Measurements from ENCODE around the gene FNDC5.

The FNDC5 gene

DNA sequence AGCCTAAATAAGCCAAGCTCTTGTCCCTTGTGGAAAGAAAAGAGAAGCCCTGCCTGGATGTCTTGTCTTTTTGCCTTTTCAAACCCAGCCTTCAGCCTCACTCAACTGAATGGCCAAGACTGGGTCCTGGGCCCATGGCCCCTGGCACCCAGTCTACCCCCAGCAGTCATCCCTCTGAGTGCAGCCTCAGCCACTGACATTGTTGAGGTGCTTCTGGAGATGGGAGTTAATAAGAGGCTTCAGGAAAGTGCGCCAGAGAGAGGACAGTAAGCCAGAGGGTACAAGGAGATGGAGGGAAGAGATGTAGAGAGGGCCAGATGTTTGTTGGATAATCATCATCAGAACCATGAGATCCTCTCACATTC is 6.8 kb downstream of the FNDC5 start:
- DNase-seq: no peak

- DNase-seq: no peak
These were observed 7.4 kb downstream of the FNDC5 start for GRCh38 chr1:32863218-32863880.

DNA sequence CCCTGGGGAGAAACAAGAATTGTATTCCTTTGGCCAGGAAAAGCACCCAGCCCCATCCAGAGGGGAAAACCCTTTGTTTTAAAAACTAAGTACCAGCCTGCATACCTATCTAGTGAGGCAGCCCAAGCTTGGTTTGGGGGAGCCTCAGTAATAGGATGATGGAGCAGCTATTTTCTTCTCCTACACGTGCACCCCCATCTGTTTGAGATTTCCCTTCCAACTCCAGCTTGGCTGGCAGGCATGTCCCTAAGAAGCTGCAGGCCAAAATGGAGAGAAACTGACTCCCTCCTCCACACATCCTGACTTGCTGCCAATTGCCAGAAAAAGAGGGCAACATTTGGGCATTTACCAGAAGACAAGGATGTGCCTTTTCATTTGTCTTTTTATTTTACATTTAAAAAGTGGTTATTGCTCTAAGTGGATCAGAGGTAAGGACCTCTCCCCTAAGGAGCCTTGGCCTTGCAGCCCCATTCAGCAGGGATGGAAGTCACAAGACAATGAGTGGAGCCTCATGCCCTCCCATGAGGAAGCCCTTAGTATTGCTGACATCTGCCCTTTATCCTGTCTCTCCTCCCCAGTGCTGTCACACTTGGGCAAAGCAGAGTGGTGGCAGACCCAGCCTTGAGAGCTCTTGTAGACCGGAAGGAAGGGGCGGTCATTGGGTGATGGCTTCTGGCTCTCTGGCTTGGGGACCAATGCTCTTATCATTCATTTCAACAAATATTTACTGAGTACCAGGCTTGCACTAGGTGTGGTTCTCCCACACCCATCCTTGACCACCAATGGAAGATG is 8.6 kb downstream of the FNDC5 start:
- DNase-seq: no peak

DNA sequence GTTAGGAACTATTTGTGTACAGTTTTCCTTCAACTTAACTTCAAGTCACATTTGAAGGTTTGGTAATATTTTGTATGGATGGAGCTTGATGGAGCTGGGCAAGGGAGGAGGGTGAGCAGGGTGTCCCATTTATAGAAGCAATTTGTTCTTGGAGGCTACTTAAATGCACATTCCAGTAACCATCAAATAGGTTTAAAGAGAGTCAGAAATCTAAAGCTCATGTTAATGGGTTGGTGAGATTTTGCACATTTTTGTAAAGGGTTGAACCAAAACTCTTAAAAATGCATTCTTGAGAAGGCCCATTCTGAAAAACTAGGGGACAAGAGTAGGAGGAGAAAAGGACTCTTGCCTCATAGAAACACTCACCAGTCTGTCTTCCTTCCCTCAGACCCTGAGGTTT is 10.1 kb downstream of the FNDC5 start:
- DNase-seq: no peak

- DNase-seq: no peak
These were observed 10.8 kb downstream of the FNDC5 start for GRCh38 chr1:32859915-32860314.

GRCh38 chr1:32858791-32859190 is 11.9 kb downstream of the FNDC5 start:
- DNase-seq: no peak

DNA sequence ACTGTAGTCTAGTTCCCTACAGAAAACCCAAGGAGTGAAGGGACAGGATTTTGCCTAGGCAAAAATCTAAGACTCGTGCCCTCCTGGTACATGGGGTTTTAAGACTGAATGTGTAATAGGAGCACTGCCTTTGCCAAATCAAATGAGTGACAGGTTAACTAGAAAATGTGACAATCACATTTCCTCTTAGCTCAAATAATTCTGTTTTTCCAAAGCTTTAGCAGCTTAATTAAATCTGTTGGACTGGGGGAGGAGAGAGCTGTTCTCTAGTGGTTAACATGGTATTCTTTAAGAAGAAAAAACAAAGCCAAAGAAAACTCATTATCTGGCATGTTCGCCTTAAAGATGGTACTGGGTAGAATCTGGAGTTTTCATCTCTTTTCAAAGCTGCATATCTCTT is 12.6 kb downstream of the FNDC5 start:
- DNase-seq: no peak

- no peak for DNase-seq
These were observed 14.7 kb downstream of the FNDC5 start for GRCh38 chr1:32855861-32856617.

GRCh38 chr1:32848354-32849063 is 22.2 kb downstream of the FNDC5 start:
- no peak for DNase-seq

DNA sequence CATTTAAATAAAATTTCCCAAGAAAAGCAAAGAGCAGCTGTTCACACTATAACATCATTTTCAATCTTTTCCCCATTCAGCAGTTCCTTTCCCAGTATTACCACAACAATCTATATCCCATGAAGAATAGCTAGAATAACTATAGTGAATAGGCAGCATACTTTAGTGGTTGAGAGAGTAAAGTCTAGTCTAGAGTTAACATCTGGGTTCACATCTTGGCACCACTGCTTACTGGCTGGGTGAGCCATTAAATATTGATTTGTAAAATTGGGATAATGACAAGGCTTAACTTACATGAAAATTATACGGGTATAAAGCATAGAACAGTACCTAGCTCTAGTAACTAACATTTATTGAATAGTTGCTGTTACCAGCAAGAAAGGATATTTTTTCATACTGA is 38.8 kb downstream of the FNDC5 start:
- no peak for DNase-seq

GRCh38 chr1:32830092-32830852 is 40.4 kb downstream of the FNDC5 start:
- no peak for DNase-seq

DNA sequence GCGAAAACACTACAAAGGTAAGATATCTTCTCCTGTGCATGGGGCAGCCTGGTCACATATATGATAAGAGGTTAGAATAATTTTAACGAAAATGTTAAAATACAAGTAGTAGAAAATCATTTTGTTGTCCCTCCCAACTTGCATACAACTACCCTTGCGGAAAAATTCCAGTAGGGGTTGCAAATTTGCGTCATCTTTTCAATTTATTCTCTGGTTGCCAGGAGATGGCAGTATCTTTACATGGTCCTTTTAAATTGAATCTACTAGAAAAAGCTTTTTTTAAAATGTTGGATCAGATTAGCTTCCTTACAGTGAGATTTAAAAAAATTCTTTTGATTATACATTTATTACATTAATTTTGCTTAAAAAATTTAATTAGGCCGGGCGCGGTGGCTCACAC is 42.4 kb downstream of the FNDC5 start:
- no peak for DNase-seq

DNA sequence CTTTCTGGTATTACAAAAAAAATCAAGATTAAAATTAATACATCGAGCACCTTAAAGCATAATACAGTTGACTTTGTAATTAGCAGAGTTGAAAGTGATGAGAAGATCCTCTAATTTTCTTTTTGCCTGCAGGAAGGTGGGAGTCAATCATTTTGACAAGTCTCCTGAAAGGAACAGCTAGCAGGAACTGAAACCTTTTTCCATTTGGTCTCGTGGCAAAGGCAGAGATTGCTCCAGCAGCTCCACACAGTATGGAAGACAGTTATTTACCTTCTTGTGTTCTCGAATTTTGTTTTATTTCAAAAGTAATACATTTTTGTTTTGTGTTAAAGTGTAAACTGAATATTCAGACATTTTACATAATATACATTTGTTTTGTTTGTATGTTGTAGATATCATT is 45.5 kb downstream of the FNDC5 start:
- DNase-seq: no peak

- no peak for DNase-seq
These were observed 51.7 kb downstream of the FNDC5 start for GRCh38 chr1:32818804-32819541.

DNA sequence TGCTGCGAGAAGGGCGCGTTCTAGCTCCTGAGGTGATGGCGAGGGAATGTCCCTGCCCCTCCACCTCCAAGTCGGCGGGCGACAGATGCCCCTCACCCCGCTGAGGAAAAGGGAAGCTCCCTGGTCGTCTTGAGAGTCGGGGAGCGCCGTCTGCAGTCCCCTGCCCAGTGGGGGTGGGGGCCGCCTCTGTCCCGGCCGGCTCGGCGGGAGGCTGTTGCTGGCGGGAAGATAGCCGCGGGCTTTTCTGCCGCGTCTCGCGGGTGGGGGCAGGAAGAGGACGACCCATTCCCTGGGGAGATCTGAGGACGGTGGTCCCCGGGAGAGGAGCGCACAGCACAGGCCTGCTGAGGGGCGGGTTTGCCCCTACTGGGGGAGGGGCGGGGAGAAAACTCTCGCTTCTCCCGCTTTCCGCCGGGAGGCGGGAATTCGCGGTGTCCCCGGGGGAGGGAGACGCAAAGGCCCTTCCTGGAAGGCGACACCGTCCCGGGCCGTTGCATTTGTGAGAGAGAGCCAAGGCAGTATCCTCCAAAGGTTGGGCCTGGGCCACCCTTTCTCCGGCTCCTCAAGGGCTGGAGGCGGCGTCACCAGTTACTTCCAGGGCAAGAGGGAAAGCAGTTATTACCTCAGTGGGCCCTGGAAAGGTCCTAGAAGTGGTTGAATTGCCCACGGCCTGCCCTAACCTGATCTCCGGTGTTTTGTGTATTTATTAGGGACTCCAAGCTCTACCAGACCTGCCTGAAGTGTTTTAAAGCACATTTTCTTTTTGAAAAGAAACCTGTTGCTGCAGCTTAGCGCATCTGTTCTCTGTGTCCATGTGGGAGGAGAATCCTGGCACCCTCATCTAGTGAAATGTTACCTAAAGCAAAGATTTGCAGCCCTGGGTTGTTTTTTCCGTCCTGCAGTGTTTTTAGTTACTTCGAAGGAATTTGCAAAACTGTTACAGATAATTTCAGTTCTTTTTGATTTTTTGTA is 52.6 kb downstream of the FNDC5 start:
- peak; percentile 82 for DNase-seq

DNA sequence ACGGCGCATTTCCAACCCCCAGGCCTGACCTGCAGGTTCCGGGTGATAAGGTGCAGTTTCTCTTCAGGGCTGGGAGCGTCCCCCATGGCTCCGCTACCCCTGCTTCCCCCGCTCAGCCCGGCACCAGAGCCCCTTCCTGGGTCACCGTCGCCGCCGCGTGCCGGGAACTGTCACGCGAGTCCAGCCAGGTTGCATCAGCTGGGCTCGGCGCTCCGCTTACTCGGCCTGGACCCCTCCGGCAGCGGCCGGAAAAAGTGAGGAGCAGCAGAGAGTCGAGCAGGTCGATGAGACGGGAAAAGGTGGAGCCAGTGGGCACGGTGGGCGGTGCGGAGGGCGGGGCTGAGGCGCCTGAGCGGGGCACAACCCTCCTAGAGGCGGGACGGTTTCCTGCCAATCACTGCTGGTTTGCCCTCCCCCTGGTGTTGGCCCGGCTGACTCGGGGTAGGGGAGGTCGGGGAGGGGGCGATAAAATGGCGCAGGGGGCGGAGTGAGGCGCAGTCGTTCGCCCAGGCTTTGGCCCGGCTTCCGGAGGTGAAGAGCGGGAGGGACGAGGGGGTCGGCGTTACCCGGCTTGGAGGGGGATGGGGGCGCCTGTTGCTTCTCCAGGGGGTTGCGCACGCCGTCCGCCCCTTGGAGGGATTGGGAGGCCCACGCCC is 53.4 kb downstream of the FNDC5 start, which contains the start of the genes S100PBP and YARS1:
S100PBP (plus strand) TSS at position 495 of the 656 bp plus-strand sequence. CDS start 8,447 bp downstream, outside the sequence.
YARS1 (minus strand) TSS at position 200 of the 656 bp plus-strand sequence; CDS start at position 86, 114 bp downstream.
- peak; percentile 100 for DNase-seq

DNA sequence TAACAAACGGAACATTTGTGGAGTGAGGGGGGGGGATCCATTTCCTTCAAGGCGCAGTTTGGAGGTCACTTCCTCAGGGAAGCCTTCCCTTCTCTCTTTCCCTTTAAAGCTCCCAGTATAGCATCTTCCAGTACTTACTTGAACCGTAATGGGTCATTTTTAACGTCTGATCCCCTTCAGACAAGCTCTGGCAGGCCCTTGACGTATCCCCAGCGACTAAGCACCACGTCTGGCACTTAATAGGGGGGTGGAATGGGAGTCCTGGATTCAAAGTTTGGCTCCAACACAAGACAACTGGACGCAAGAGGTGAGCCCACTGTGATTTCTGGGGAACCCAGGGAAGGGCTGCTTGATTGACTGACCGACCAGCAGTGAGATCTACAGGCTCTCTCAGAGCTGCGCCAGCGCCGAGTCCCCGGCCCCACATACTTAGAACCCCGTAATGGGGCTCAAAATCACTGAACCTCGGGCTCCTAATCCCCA is 54.0 kb downstream of the FNDC5 start:
- DNase-seq: no peak

DNA sequence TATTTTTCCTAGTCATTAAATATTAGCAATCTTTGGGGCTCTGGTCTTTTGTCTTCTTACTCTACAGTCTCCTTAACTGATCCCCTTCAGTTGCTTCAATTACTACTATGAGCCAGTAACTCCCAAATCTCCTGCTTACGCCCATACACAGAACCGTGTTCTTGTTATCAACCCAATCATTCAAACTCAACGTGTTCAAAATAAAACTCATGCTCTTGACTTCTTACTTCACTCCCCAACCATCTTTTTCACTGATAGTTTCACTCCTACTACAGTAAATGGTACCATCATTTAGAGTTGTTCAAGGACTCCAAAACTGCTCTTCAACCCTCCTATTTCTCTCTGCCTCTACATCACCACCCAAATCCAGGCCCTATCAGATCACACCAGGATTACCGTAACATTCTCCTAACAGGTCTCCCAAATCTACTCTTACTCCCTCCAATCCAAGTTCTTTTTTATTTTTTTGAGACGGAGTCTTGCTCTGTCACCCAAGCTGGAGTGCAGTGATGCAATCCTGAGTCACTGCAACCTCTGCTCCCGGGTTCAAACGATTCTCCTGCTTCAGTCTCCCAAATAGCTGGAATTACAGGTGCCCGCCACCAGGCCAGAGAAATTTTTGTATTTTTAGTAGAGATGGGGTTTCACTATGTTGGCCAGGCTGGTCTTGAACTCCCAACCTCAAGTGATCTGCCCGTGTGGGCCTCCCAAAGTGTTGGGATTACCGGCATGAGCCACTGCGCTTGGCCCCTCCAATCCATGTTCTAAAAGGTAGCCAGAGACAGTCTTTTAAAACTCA is 56.6 kb downstream of the FNDC5 start:
- DNase-seq: no peak

Measured in right hindlimb (tissue), 1 donor.